HepG2 (cell line): Measurements from ENCODE around the gene CHD2. TPM values are rescaled to one million over a fixed set of nuclear protein-coding genes. Genes with fewer than 3 reads are reported as not detected.

Experiments
- CEBPG ChIP-seq: IDR thresholded peaks from 2 replicates; pipeline ENCODE4 v1.6.1; 2016
- CHD2 ChIP-seq: IDR thresholded peaks from 2 replicates; pipeline ENCODE4 v1.6.1; 2011; ENCODE audit warnings: low read depth, low read length, improper control_type of control experiment
- E2F1 ChIP-seq: sonication (generic); formaldehyde crosslinking; IDR thresholded peaks from 2 replicates; pipeline ENCODE4 v1.5.0; 2020; ENCODE audit warnings: missing genetic modification reagents
- EEA1 ChIP-seq: sonication (generic); formaldehyde crosslinking; IDR thresholded peaks from 2 replicates; pipeline ENCODE4 v1.5.1; 2020; ENCODE audit warnings: mild to moderate bottlenecking, missing genetic modification reagents, borderline replicate concordance
- ELF1 ChIP-seq: sonication (generic); formaldehyde crosslinking; IDR thresholded peaks from 2 replicates; pipeline ENCODE4 v1.4.0; 2020; ENCODE audit warnings: missing genetic modification reagents
- FOXK1 ChIP-seq: sonication (generic); formaldehyde crosslinking; IDR thresholded peaks from 2 replicates; pipeline ENCODE4 v1.4.0; 2020; ENCODE audit warnings: low read depth, missing genetic modification reagents, borderline replicate concordance
- HNRNPLL ChIP-seq: fragments of 200-400 bp; formaldehyde crosslinking; IDR thresholded peaks from 2 replicates; pipeline ENCODE4 v1.6.1; 2017; ENCODE audit warnings: mild to moderate bottlenecking, low read depth, low read length; ENCODE audit not compliant: poor library complexity, severe bottlenecking
- LCORL ChIP-seq, 2 experiments: fragments of 450-650 bp in 1 of 2; sonication (generic) in 1 of 2; formaldehyde crosslinking in 1 of 2; IDR thresholded peaks; 2 replicates each; pipeline versions ENCODE4 v1.5.0 to v1.6.1; 2017 to 2020; ENCODE audit warnings: antibody characterized with exemption in 1 of 2, missing genetic modification reagents in 1 of 2
- MAFF ChIP-seq: IDR thresholded peaks from 2 replicates; pipeline ENCODE4 v1.6.1; 2011; ENCODE audit warnings: low read depth, low read length, improper control_type of control experiment
- MBD4 ChIP-seq: IDR thresholded peaks from 2 replicates; pipeline ENCODE4 v1.6.1; 2012; ENCODE audit warnings: low read length, inconsistent platforms, borderline replicate concordance
- MED13 ChIP-seq: sonication (generic); formaldehyde crosslinking; IDR thresholded peaks from 2 replicates; pipeline ENCODE4 v1.5.0; 2020; ENCODE audit warnings: missing genetic modification reagents
- NFYB ChIP-seq: sonication (generic); formaldehyde crosslinking; IDR thresholded peaks from 2 replicates; pipeline ENCODE4 v1.4.0; 2020; ENCODE audit warnings: missing genetic modification reagents
- TAF1 ChIP-seq: sonication (generic); formaldehyde crosslinking; IDR thresholded peaks from 2 replicates; pipeline ENCODE4 v1.4.0; 2020; ENCODE audit warnings: missing genetic modification reagents
- TBX3 ChIP-seq: fragments of 450-650 bp; IDR thresholded peaks from 2 replicates; pipeline ENCODE4 v1.6.1; 2017; ENCODE audit warnings: antibody characterized with exemption, mild to moderate bottlenecking, inconsistent platforms, borderline replicate concordance
- ZEB1 ChIP-seq: IDR thresholded peaks from 2 replicates; pipeline ENCODE4 v1.6.1; 2012; ENCODE audit warnings: mild to moderate bottlenecking, low read depth, inconsistent platforms; ENCODE audit not compliant: insufficient replicate concordance
- ZIK1 ChIP-seq: sonication (generic); formaldehyde crosslinking; IDR thresholded peaks from 2 replicates; pipeline ENCODE4 v1.5.0; 2020; ENCODE audit warnings: mild to moderate bottlenecking, low read depth, missing genetic modification reagents, borderline replicate concordance
- ZMAT3 ChIP-seq: sonication (generic); formaldehyde crosslinking; conservative IDR thresholded peaks from 2 replicates; pipeline ENCODE4 v1.7.0; 2021; ENCODE audit warnings: missing genetic modification reagents
- ZNF326 ChIP-seq: sonication (generic); formaldehyde crosslinking; IDR thresholded peaks from 2 replicates; pipeline ENCODE4 v1.4.0; 2020; ENCODE audit warnings: missing genetic modification reagents, borderline replicate concordance
- ZNF441 ChIP-seq: sonication (generic); formaldehyde crosslinking; IDR thresholded peaks from 2 replicates; pipeline ENCODE4 v1.7.0; 2021; ENCODE audit warnings: missing genetic modification reagents, borderline replicate concordance
- ZNF496 ChIP-seq: sonication (generic); formaldehyde crosslinking; IDR thresholded peaks from 2 replicates; pipeline ENCODE4 v1.8.1; 2023; ENCODE audit warnings: mild to moderate bottlenecking, moderate library complexity, missing genetic modification reagents; ENCODE audit not compliant: insufficient replicate concordance
- ZSCAN21 ChIP-seq: sonication (generic); formaldehyde crosslinking; IDR thresholded peaks from 2 replicates; pipeline ENCODE4 v1.8.0; 2022; ENCODE audit warnings: mild to moderate bottlenecking, missing genetic modification reagents, moderate library complexity, borderline replicate concordance
- ZSCAN25 ChIP-seq: sonication (generic); formaldehyde crosslinking; IDR thresholded peaks from 2 replicates; pipeline ENCODE4 v1.8.0; 2022; ENCODE audit warnings: mild to moderate bottlenecking, missing genetic modification reagents
- polyA plus RNA-seq, 8 experiments: library from polyadenylated mRNA; depleted of rRNA in 3 of 8; stranded (reverse) in 7 of 8; unstranded in 1 of 8; fragments of >200 nt; fragmentation: Illumina TruSeq in 4 of 8; extraction: Trizol in 4 of 8; gene quantifications; 2 replicates each; pipeline versions ENCODE4 v1.2.1 to v1.2.3, GENCODE V29; 2011 to 2016; ENCODE audit warnings: low read depth in 4 of 8, missing spikeins in 1 of 8, mixed read lengths in 1 of 8; ENCODE audit not compliant: insufficient read depth in 1 of 8
- total RNA-seq, 5 experiments: library from RNA; depleted of rRNA; stranded (reverse); fragments of >200 nt; fragmentation: Illumina TruSeq; extraction: Trizol; gene quantifications; 2 replicates each; pipeline ENCODE4 v1.2.3, GENCODE V29; 2016; ENCODE audit warnings: low read depth in 1 of 5
- TF ChIP-seq, protein P1 (sequence below): fragments of 450-650 bp; IDR thresholded peaks from 2 replicates; pipeline ENCODE4 v1.6.1; 2017; ENCODE audit warnings: mild to moderate bottlenecking
- TF ChIP-seq, protein P2 (sequence below): sonication (generic); formaldehyde crosslinking; IDR thresholded peaks from 2 replicates; pipeline ENCODE4 v1.8.0; 2022; ENCODE audit warnings: mild to moderate bottlenecking, missing genetic modification reagents

CHD2 gene
- total and polyA plus RNA-seq, 2 of the 13 experiments (the other 11 are each of a cell fraction or from before 2014, with no cell fraction given): 54.0 to 54.1 TPM

GRCh38 chr15:92903966-92904721 is 4.0 kb downstream of the CHD2 start (continued):
- TF ChIP-seq MBD4: no peak; the same call in 1 of the 2 replicates
- peak; percentile 80 for TF ChIP-seq E2F1 (CRISPR knock-in tag)
- peak; percentile 89 for TF ChIP-seq FOXK1 (CRISPR knock-in tag)
- 0 out of 2 replicates have a peak, but pooled peaks have one; percentile 41 for TF ChIP-seq ZNF326 (CRISPR knock-in tag)
- 0 out of 2 replicates have a peak, but pooled peaks have one; percentile 20 for TF ChIP-seq TBX3
- TF ChIP-seq EEA1 (CRISPR knock-in tag): no peak
- TF ChIP-seq NFYB: peak; percentile 93
- peak; percentile 85 for TF ChIP-seq ZIK1 (CRISPR knock-in tag)
- no peak for TF ChIP-seq CHD2
- TF ChIP-seq, protein P1, sequence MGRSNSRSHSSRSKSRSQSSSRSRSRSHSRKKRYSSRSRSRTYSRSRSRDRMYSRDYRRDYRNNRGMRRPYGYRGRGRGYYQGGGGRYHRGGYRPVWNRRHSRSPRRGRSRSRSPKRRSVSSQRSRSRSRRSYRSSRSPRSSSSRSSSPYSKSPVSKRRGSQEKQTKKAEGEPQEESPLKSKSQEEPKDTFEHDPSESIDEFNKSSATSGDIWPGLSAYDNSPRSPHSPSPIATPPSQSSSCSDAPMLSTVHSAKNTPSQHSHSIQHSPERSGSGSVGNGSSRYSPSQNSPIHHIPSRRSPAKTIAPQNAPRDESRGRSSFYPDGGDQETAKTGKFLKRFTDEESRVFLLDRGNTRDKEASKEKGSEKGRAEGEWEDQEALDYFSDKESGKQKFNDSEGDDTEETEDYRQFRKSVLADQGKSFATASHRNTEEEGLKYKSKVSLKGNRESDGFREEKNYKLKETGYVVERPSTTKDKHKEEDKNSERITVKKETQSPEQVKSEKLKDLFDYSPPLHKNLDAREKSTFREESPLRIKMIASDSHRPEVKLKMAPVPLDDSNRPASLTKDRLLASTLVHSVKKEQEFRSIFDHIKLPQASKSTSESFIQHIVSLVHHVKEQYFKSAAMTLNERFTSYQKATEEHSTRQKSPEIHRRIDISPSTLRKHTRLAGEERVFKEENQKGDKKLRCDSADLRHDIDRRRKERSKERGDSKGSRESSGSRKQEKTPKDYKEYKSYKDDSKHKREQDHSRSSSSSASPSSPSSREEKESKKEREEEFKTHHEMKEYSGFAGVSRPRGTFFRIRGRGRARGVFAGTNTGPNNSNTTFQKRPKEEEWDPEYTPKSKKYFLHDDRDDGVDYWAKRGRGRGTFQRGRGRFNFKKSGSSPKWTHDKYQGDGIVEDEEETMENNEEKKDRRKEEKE: no peak
- TF ChIP-seq TAF1 (CRISPR knock-in tag): peak; percentile 99
- TF ChIP-seq LCORL (IDR thresholded peaks at IDR 0.05): no peak
- TF ChIP-seq LCORL (CRISPR knock-in tag; IDR thresholded peaks at IDR 0.05): peak; percentile 52; the same call in 1 of the 2 replicates
- TF ChIP-seq, protein P2, sequence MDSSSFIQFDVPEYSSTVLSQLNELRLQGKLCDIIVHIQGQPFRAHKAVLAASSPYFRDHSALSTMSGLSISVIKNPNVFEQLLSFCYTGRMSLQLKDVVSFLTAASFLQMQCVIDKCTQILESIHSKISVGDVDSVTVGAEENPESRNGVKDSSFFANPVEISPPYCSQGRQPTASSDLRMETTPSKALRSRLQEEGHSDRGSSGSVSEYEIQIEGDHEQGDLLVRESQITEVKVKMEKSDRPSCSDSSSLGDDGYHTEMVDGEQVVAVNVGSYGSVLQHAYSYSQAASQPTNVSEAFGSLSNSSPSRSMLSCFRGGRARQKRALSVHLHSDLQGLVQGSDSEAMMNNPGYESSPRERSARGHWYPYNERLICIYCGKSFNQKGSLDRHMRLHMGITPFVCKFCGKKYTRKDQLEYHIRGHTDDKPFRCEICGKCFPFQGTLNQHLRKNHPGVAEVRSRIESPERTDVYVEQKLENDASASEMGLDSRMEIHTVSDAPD (CRISPR knock-in tag): peak; percentile 87
- TF ChIP-seq ZSCAN21: peak; percentile 64
- TF ChIP-seq ZNF496 (CRISPR knock-in tag): no peak
- peak; percentile 92 for TF ChIP-seq ELF1 (CRISPR knock-in tag)
- peak; percentile 37 for TF ChIP-seq ZEB1
- TF ChIP-seq ZSCAN25 (CRISPR knock-in tag): no peak
- peak; percentile 24; the same call in 1 of the 2 replicates for TF ChIP-seq ZNF441
- TF ChIP-seq HNRNPLL: peak; percentile 75
- TF ChIP-seq MED13 (CRISPR knock-in tag): peak; percentile 92
- peak; percentile 65 for TF ChIP-seq CEBPG (CRISPR knock-in tag)
- TF ChIP-seq ZMAT3: peak; percentile 87
- TF ChIP-seq MAFF: no peak
